Suprapubic skin (tissue), 4 donors: ENCODE measurements around the gene LNX2.

Experiments used
- EP300 ChIP-seq: sonication (generic); formaldehyde crosslinking; IDR thresholded peaks from one replicate; pipeline ENCODE4 v1.6.1; 2017; ENCODE audit warnings: antibody characterized with exemption
- POLR2A ChIP-seq, 2 donors: fragments of 450-650 bp; IDR thresholded peaks; one replicate each; pipeline ENCODE4 v1.6.1; 2017; ENCODE audit warnings: antibody characterized with exemption in 2 of 2, mild to moderate bottlenecking in 2 of 2, moderate library complexity in 2 of 2
- POLR2AphosphoS5 ChIP-seq, 3 donors: sonication (generic); formaldehyde crosslinking; IDR thresholded peaks; one replicate each; pipeline ENCODE4 v1.6.1; 2017; ENCODE audit warnings: antibody characterized with exemption in 3 of 3
- TF ChIP-seq, protein P1 (sequence below), 2 donors: fragments of 200-600 bp in 1 of 2; fragments of 450-650 bp in 1 of 2; sonication (generic) in 1 of 2; IDR thresholded peaks; one replicate each; pipeline ENCODE4 v1.5.1; 2016 to 2019; ENCODE audit warnings: antibody characterized with exemption in 2 of 2, mild to moderate bottlenecking in 1 of 2, moderate library complexity in 1 of 2

DNA sequence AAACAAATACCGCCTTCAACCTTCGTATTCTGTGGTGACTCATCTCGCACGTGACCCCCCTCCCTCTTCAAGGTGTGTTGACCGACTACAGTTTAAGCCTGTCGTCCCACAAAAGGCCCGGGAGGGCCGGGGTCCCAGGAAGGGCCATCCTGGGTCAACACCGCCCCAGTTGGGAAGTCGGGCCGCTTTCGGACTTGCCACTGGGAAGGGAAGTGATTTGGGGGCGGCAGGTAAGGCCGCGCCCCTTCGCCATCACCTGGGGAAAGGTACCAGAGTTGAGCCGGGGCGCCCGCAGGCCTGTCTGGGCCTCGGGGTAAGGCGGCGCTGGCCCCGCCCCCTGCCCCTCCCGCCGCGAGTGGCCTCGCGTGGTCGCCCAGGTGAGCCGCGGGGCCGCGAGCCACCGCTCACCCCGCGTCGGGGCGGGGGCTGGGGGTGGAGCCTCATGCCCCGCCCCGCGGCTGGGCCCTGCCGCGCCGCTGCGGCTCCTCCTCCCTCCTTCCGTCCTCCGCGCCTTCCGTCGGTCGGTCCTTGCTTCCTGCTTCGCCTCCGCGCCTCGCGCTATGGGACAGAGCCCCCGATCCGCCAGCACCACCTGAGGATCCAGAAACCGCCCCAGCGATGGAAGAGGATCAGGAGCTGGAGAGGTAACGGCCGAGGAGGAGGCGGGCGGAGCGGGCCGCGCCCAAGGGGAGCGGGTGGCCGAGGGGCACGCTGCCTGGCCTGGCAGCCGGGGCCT, 1.2 kb upstream of the LNX2 start, which contains the start of gene POLR1D:
- peak in 2 of 3 donors; percentile 46 to 75 for TF ChIP-seq POLR2AphosphoS5 (IDR thresholded peaks at IDR 0.05)
- TF ChIP-seq, protein P1, sequence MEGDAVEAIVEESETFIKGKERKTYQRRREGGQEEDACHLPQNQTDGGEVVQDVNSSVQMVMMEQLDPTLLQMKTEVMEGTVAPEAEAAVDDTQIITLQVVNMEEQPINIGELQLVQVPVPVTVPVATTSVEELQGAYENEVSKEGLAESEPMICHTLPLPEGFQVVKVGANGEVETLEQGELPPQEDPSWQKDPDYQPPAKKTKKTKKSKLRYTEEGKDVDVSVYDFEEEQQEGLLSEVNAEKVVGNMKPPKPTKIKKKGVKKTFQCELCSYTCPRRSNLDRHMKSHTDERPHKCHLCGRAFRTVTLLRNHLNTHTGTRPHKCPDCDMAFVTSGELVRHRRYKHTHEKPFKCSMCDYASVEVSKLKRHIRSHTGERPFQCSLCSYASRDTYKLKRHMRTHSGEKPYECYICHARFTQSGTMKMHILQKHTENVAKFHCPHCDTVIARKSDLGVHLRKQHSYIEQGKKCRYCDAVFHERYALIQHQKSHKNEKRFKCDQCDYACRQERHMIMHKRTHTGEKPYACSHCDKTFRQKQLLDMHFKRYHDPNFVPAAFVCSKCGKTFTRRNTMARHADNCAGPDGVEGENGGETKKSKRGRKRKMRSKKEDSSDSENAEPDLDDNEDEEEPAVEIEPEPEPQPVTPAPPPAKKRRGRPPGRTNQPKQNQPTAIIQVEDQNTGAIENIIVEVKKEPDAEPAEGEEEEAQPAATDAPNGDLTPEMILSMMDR (IDR thresholded peaks at IDR 0.05), result no peak
- no peak for TF ChIP-seq EP300
- TF ChIP-seq POLR2A (IDR thresholded peaks at IDR 0.05), result peak in 1 of 2 donors; percentile 72
